Colonic mucosa (tissue), 4 donors: ENCODE measurements around the gene HEG1. TPM values are rescaled to one million over a fixed set of nuclear protein-coding genes. Genes with fewer than 3 reads are reported as not detected.

ENCODE experiments used
- DNase-seq: peaks from one replicate; pipeline ENCODE4 v3.0.0-alpha.2; 2020
- H3K27ac ChIP-seq: fragments of 200-600 bp; one replicate; pipeline ENCODE4 v1.8.0; 2021
- H3K27me3 ChIP-seq: fragments of 200-600 bp; one replicate; pipeline ENCODE4 v1.8.0; 2021
- H3K36me3 ChIP-seq: fragments of 200-600 bp; one replicate; pipeline ENCODE4 v1.8.0; 2021
- H3K4me1 ChIP-seq: fragments of 200-600 bp; one replicate; pipeline ENCODE4 v1.8.0; 2021; ENCODE audit warnings: mild to moderate bottlenecking
- H3K4me3 ChIP-seq: fragments of 200-600 bp; one replicate; pipeline ENCODE4 v1.8.0; 2021
- H3K9ac ChIP-seq, 2 donors: one replicate each; pipeline ENCODE4 v1.7.0; 2013; ENCODE audit warnings: control low read depth in 2 of 2, low read depth in 2 of 2, low read length in 2 of 2
- H3K9me3 ChIP-seq: fragments of 200-600 bp; one replicate; pipeline ENCODE4 v1.8.0; 2021
- intact Hi-C: fragments of 100-400 bp; cut with DNase I; formaldehyde crosslinking; loops from one replicate; pipeline ENCODE4 v1.14.1; 2022
- total RNA-seq, 2 donors: library from RNA; stranded (reverse); fragmentation: NEBNext Ultra II Directional in 1 of 2; extraction: Animal tissue kit (Norgen Biotek cat#: 25700) in 1 of 2; gene quantifications; one replicate each; pipeline ENCODE4 v1.2.1, GENCODE V29; 2021
- TF ChIP-seq, protein P1 (sequence below): fragments of 200-600 bp; IDR thresholded peaks from one replicate; pipeline ENCODE4 v1.8.0; 2022; ENCODE audit warnings: antibody characterized with exemption, mild to moderate bottlenecking
- donor health status: healthy.
- donor health status: DM: no; HTN: no; CAD: no.
- donor health status: DM: no; HTN: no; CAD: no.

Gene HEG1
- total RNA-seq, 2 donors from 2014 or later, result 5.1 to 10.7 TPM

GRCh38 chr3:124995460-124995994 is 60.3 kb downstream of the HEG1 start:
- H3K27me3 ChIP-seq, result no peaks in the 10 kb centered on the region
- no peak overlapping the region for H3K27ac ChIP-seq
- H3K36me3 ChIP-seq, result no peaks in the 10 kb centered on the region
- DNase-seq, result peak; percentile 54
- no peak overlapping the region for H3K4me3 ChIP-seq
- TF ChIP-seq, protein P1, sequence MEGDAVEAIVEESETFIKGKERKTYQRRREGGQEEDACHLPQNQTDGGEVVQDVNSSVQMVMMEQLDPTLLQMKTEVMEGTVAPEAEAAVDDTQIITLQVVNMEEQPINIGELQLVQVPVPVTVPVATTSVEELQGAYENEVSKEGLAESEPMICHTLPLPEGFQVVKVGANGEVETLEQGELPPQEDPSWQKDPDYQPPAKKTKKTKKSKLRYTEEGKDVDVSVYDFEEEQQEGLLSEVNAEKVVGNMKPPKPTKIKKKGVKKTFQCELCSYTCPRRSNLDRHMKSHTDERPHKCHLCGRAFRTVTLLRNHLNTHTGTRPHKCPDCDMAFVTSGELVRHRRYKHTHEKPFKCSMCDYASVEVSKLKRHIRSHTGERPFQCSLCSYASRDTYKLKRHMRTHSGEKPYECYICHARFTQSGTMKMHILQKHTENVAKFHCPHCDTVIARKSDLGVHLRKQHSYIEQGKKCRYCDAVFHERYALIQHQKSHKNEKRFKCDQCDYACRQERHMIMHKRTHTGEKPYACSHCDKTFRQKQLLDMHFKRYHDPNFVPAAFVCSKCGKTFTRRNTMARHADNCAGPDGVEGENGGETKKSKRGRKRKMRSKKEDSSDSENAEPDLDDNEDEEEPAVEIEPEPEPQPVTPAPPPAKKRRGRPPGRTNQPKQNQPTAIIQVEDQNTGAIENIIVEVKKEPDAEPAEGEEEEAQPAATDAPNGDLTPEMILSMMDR, result peak; percentile 58
- peaks cover 3% of the 10 kb centered on the region for H3K4me1 ChIP-seq
- H3K9me3 ChIP-seq, result no peaks in the 10 kb centered on the region
- intact Hi-C loops, result loop anchor here (5.0 to 10.0 kb wide), 3 partner anchors 169 to 589 kb away; no protein-coding TSS in a partner anchor
- H3K9ac ChIP-seq, result no peak overlapping the region

- Histone ChIP-seq H3K4me3 (no peak overlapping the region), H3K27ac (no peak overlapping the region), H3K9me3 (no peaks in the 10 kb centered on the region), H3K4me1 (peaks cover 3% of the 10 kb centered on the region), H3K27me3 (no peaks in the 10 kb centered on the region), H3K36me3 (no peaks in the 10 kb centered on the region), H3K9ac (no peak overlapping the region)
- intact Hi-C loops, result loop anchor here (10.0 kb wide), 2 partner anchors 171 to 591 kb away; no protein-coding TSS in a partner anchor
- TF ChIP-seq, protein P1, result no peak
- DNase-seq, result no peak
Measured at GRCh38 chr3:124993466-124993865, 62.3 kb downstream of the HEG1 start.

DNA sequence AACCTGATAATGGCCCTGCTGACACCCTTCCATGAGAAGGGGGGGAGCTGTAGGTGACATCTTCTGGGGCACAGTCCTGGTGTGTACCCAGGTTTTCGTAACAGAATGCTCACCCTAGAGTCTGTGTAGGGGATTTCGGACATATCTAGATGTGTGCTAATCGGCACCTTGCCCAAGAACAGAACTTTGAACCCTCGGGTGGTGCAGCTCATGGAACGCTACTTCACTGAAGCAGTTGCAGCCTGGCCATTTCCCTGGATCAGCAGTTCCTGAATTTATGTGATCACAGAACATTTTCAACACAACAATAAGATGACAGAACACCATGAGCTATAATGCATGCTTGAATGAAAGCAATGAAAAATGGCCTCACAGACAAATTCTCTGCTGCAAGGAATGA is 63.8 kb downstream of the HEG1 start:
- Histone ChIP-seq H3K9ac (no peak overlapping the region), H3K9me3 (no peaks in the 10 kb centered on the region), H3K4me3 (no peak overlapping the region), H3K27ac (no peak overlapping the region), H3K27me3 (no peaks in the 10 kb centered on the region), H3K4me1 (peaks cover 3% of the 10 kb centered on the region), H3K36me3 (no peaks in the 10 kb centered on the region)
- intact Hi-C loops, result loop anchor here (10.0 kb wide), 2 partner anchors 173 to 593 kb away; no protein-coding TSS in a partner anchor
- TF ChIP-seq, protein P1, result no peak
- DNase-seq, result peak; percentile 64

GRCh38 chr3:124986192-124987143 is 69.3 kb downstream of the HEG1 start:
- TF ChIP-seq, protein P1, result peak; percentile 58
- Histone ChIP-seq H3K4me3 (no peak overlapping the region), H3K9ac (peak overlapping the region in 1 of 2 donors; percentile 40), H3K27me3 (no peaks in the 10 kb centered on the region), H3K4me1 (peaks cover 5% of the 10 kb centered on the region), H3K27ac (peak overlapping the region; percentile 51), H3K36me3 (no peaks in the 10 kb centered on the region), H3K9me3 (no peaks in the 10 kb centered on the region)
- intact Hi-C loops, result loop anchor here (2.0 kb wide), 1 partner anchor 56 kb away; no protein-coding TSS in a partner anchor
- peak; percentile 70 for DNase-seq

- Histone ChIP-seq H3K36me3 (no peaks in the 10 kb centered on the region), H3K9me3 (no peaks in the 10 kb centered on the region), H3K4me1 (peaks cover 5% of the 10 kb centered on the region), H3K27ac (peak overlapping the region; percentile 51), H3K27me3 (no peaks in the 10 kb centered on the region), H3K4me3 (no peak overlapping the region), H3K9ac (no peak overlapping the region)
- TF ChIP-seq, protein P1, result no peak
- intact Hi-C loops, result no loop called here
- DNase-seq, result peak; percentile 59
Measured at GRCh38 chr3:124985349-124985748, 70.4 kb downstream of the HEG1 start.
